ENCODE measurements around the gene FBF1. TPM values are rescaled to one million over a fixed set of nuclear protein-coding genes. Genes with fewer than 3 reads are reported as not detected.

The FBF1 gene
- total and polyA plus RNA-seq, 2 donors (not counting 3 experiments of a cell fraction or from before 2014, with no cell fraction given): 4.9 to 9.4 TPM

- POLR2A ChIA-PET: interaction anchor here (1.0 kb wide), 1 partner anchor 43 kb away, joined by 6 read pairs; the partner anchor contains the start of gene WBP2
- dilution Hi-C loops (cut with MboI; ENCODE audit: extremely low pct_ligation_motif_present, low sequenced_read_pairs) (no loop called here), intact Hi-C loops (cut with micrococcal nuclease) (loop anchor here (5.0 kb wide), 1 partner anchor 121 kb away; a partner anchor contains a TSS)
- Histone ChIP-seq H3K4me2 (ENCODE audit: insufficient read depth, low read length) (no peak overlapping the region), H3K36me3 (ENCODE audit: control insufficient read depth in 2 of 2, extremely low read depth in 1 of 2, insufficient read depth in 2 of 2, low read length in 2 of 2) (peaks cover 7 to 28% of the 10 kb centered on the region in 2 experiments), H3K4me3 (replicated peaks in 1 of 3; ENCODE audit: insufficient read depth in 1 of 3, low read depth in 1 of 3, low read length in 3 of 3) (no peak overlapping the region), H3K27ac (ENCODE audit: insufficient read depth, low read depth, low read length) (no peak overlapping the region), H3K9ac (replicated peaks; ENCODE audit: extremely low read depth, insufficient read depth, low read length) (no peak overlapping the region), H3K4me1 (ENCODE audit: control insufficient read depth, extremely low read depth, insufficient read depth, low read length) (peaks cover 12% of the 10 kb centered on the region), H4K20me1 (replicated peaks; ENCODE audit: control insufficient read depth, extremely low read depth, insufficient read depth, low read length) (no peaks in the 10 kb centered on the region), H2AFZ (ENCODE audit: low read depth, low read length) (no peak overlapping the region), H3K9me3 (replicated peaks; ENCODE audit: control insufficient read depth, insufficient read depth, low read length) (no peaks in the 10 kb centered on the region), H3K9me1 (replicated peaks; ENCODE audit: control insufficient read depth, extremely low read depth, insufficient read depth, low read length) (no peaks in the 10 kb centered on the region), H3K79me2 (ENCODE audit: control insufficient read depth, insufficient read depth, low read length) (peaks cover 22% of the 10 kb centered on the region), H3K27me3 (ENCODE audit: control insufficient read depth in 2 of 2, insufficient read depth in 2 of 2, low read length in 2 of 2) (no peaks in the 10 kb centered on the region)
- no TSS peak for BruUV-seq (replicated peaks)
- CTCF ChIA-PET: interaction anchor here (1.1 to 3.6 kb wide), 5 partner anchors 20 to 116 kb away, joined by 3 to 42 read pairs (median 4); partner anchors contain the start of genes TRIM47 and WBP2
- TF ChIP-seq CTCF (IDR thresholded peaks at IDR 0.05; ENCODE audit: extremely low read depth in 1 of 2, insufficient read depth in 1 of 2, low read depth in 1 of 2, low read length in 2 of 2) (no peak), MAX (IDR thresholded peaks at IDR 0.05; ENCODE audit: insufficient read depth, insufficient read length) (no peak), POLR2AphosphoS5 (IDR thresholded peaks at IDR 0.05; ENCODE audit: insufficient read depth, low read depth, low read length) (no peak), JUN (IDR thresholded peaks at IDR 0.05; ENCODE audit: borderline replicate concordance, insufficient read depth, insufficient read length, low read depth) (no peak), GATA2 (IDR thresholded peaks at IDR 0.05; ENCODE audit: insufficient read depth, insufficient read length, low read depth, low read length) (no peak), EZH2 (IDR thresholded peaks at IDR 0.05; ENCODE audit: borderline replicate concordance, low read depth, low read length, severe bottlenecking) (no peak), POLR2A (IDR thresholded peaks at IDR 0.05; ENCODE audit: low read depth, low read length) (no peak), MYC (IDR thresholded peaks at IDR 0.05; ENCODE audit: low read depth, low read length) (no peak), FOS (IDR thresholded peaks at IDR 0.05; ENCODE audit: borderline replicate concordance, insufficient read depth, low read length) (no peak)
- no peak for DNase-seq (ENCODE audit: low read depth, low spot score)
- no peak for FAIRE-seq
These were observed 42.8 kb downstream of the FBF1 start for GRCh38 chr17:75898065-75898464.

All from endothelial cell of umbilical vein (primary cell).